GM19463 (cell line): Measurements from ENCODE around the gene TOR1AIP2.

Source experiments
- ATAC-seq: cut with Tn5 transposase; IDR thresholded peaks from one replicate; pipeline ENCODE4 v1.9.1; 2021; ENCODE audit warnings: mild to moderate bottlenecking, moderate library complexity; ENCODE audit not compliant: unreplicated experiment

TOR1AIP2 gene

DNA sequence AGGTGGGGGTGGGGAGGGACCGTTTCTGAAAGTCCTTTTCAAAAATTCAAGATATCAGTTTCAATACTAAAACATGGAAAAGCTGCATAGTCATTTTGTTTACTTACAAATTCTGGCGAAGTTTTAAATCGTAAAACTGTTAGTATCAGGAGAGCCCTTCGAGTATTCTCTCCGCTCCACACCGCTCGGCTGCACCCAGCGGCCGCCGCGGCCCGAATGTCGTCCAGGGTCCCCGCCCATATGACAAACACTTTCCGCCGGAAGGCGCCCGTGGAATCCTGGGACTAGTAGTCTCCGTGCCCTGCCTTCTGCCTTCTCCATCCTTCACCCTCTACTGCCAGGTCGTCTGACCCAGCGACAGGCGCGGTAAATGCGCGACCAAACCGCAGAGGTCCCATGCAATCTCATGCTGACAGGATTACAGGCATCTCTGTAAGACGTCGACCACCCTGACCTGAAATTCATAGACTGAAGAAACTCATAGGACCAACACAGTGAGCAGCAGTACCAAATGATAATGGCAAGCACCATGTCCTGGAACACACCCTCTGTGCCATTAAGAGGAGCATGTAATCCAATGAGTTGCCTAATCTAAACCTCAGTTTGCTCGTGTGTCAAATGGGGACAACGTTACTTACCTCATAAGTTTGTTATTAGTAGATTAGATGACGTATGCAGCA is at the start of gene TOR1AIP2:
Gene TOR1AIP2 (minus strand): TSS at position 218 of the 680 bp plus-strand sequence. CDS start 25,138 bp downstream, outside the sequence.
- peak; percentile 60 for ATAC-seq

DNA sequence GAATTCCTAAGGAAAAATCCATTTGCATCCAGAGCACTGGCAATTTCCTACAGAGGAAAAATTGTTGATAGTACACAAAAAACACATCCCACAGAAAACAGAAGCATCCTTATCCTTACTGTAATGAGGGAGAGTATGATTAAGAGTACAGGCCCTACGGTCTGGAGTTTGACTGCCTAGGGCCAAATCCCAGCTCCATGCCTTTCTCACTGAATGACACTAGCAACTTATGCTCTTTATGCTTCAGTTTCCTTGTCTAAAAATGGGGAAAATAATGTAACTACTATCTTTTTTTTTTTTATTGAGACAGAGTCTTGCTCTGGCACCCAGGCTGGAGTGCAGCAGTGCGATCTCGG is 49.2 kb upstream of the TOR1AIP2 start:
- no peak for ATAC-seq

GRCh38 chr1:179925922-179926849 is 48.6 kb upstream of the TOR1AIP2 start:
- no peak for ATAC-seq

GRCh38 chr1:179925302-179925701 is 47.7 kb upstream of the TOR1AIP2 start:
- no peak for ATAC-seq

DNA sequence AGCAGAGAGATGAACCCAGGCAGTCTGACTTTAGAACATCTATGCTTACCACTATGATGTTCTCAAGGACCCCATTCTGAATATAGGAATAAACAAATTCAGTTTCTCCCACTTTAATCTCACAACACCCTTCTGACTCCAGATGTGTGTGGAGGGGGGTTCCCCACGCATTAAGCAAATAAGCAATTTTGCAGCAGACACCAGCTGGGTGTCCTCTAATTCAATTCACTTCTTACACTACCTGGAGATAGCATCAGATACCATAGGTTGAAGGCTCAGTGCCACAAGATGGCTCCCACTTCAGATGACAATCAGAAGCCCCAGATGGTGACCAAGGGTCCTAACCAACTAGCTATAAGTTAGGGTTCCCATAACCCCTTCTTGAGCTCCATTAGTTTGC is 46.7 kb upstream of the TOR1AIP2 start:
- no peak for ATAC-seq

- no peak for ATAC-seq
Measured at GRCh38 chr1:179923029-179923428, 45.4 kb upstream of the TOR1AIP2 start.

- no peak for ATAC-seq
Measured at GRCh38 chr1:179921981-179922872, 44.6 kb upstream of the TOR1AIP2 start.

- ATAC-seq: no peak
Measured at GRCh38 chr1:179921472-179921871, 43.9 kb upstream of the TOR1AIP2 start.

GRCh38 chr1:179917601-179918429 is 40.2 kb upstream of the TOR1AIP2 start:
- ATAC-seq: no peak

GRCh38 chr1:179911812-179912211 is 34.2 kb upstream of the TOR1AIP2 start:
- no peak for ATAC-seq

DNA sequence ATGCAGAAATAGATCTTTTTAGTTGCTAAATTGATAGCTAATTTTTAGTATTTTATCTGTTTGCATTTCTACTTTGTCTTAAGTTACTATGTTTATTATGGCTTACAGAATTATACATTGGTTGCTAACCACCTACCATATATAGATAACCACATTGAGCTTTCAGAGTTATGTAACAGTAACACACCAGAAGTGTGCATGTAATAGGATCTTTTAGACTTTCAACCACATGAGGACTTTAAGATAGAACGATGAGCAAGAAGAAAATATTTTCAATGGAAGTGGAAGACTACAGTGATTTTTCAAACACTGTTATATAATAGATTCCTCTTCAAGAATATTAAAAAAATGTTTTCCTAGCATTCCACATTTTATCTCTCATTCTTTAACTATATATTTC is 33.3 kb upstream of the TOR1AIP2 start:
- no peak for ATAC-seq

DNA sequence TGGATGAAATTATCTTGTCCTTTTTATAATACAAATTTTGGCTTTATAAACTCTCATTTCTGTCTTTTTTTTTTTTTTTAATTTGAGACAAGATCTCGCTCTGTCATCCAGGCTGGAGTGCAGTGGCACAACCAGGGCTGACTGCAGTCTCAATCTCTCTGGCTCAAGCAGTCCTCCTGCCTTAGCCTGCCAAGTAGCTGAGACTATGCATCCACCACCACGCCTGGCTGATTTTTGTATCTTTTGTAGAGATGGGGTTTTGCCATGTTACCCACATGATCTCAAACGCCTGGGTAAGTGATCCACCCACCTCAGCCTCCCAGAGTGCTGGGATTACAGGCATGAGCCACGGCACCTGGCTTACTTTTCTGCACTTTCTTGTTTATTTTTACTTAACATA is 12.0 kb upstream of the TOR1AIP2 start:
- ATAC-seq: no peak

DNA sequence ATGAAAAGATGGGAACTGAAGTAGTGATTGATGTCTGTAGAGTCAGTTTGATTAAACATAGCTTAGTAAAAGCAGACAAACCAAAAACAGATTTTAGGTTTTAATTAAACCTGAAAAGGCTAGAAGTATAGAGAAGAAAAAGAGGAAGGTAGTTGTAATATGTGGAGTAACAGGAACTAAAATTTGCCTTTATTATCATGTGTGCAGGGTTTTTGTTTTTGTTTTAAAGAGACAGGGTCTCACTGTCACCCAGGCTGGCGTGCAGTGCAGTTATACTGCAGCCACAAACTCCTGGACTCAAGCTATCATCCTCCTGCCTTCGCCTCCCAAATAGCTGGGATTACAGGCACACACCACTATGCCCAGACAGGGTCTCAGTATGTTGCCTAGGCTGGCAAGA is 10.5 kb upstream of the TOR1AIP2 start:
- ATAC-seq: no peak

DNA sequence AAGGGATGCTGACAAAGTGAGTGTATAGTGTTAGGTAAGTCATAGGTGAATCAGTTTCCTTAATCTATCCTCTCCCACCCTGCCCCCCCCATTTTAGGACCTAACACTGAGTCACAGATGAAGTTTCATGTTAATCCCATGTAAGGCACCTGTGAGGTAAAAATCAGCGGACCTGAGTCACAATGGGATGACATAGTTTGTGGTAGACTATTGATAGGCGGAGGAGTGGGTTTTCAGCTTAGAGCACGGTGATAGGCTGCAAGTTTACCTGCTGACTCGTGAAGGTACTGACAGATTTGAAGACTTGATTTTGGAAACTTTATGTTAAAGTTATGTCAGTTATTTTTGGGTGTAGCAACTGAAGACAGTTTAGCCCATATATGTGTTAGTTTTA is 6.1 kb upstream of the TOR1AIP2 start:
- ATAC-seq: no peak

DNA sequence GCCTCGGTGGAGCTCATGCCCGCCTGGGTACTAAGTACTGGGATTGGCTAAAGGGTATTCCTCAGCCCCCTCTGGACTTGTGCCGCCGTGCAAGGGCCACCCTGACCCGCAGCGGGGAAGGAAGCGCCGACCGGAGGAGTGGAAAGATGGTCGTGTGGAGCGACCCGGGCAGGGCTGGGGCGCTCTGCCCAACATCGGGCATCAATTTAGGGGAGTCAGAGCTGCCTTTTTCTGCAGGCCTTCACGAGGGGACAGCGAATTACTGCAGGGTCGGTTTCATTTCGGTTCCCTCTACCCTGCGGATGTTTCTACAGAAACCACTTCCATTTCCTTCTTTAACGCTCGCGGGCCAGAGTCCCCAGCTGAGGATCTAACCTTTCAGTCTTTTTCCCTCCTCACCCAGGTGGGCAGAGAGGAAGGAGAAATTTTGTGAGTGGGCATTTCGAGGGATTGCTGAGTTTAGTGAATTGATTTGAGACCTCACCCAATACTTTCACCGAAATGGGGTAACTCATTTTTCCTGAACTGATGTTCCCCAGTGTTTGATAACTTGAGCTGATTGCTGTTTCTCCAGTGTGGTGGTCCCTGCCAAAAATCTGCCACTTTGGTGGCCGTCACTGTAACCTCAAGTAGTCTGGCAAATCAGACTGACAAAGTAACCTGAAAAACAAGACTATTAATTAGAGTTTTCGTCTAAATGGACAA is 5.6 kb upstream of the TOR1AIP2 start:
- ATAC-seq: no peak

DNA sequence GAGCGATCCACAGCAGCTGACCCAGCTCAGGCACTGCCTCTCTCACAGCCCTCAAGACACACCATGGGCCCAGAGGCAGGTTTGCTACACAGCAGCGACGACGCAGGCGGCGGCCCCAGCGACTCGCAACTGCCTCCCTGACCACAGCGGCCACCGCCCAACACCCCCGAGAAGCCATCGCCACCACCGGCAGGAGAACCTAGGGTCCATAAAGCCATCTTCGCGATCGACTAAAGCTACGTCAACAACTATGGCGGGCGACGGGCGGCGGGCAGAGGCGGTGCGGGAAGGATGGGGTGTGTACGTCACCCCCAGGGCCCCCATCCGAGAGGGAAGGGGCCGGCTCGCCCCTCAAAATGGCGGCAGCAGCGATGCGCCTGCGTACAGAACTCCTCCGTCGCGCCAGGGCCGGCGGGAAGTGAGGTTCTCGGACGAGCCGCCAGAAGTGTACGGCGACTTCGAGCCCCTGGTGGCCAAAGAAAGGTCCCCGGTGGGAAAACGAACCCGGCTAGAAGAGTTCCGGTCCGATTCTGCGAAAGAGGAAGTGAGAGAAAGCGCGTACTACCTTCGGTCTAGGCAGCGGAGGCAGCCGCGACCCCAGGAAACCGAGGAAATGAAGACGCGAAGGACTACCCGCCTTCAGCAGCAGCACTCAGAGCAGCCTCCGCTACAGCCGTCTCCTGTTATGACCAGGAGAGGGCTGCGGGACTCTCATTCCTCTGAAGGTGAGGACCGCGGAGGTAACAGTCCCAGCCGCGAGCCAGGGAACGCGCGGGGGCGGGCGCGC is 4.8 kb upstream of the TOR1AIP2 start, which contains the start of gene TOR1AIP1:
Gene TOR1AIP1 (plus strand): TSS at position 33 of the 787 bp plus-strand sequence. CDS start 218 bp downstream, at position 251.
- ATAC-seq: peak; percentile 66

DNA sequence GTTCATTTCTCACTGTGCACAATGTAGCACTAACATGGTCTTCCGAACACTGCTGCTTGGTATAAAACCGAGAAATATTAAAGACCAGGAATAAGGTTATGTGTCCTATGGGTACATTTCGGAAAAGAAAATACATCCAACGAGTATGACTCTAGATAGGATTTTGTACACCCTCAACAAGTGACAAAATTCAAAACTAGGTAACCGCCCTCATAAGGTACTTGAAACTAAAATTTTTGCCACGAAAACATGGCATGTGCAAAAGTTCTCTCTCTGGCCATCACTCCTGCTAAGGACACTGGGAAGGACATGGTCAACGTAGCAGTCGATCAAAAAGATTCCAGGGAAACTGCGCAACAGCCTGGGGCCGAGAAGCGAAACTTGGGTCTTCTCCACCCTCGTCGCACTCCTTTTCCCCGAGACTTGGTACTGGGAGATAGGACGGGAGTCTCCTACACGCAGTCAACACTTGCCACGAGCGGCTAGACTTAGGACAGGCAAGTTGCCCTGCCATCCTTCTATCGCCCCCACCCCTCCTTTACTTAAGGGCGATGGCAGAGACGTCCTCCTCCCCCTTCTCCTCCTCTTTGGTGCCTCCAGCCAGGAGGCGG is 4.1 kb upstream of the TOR1AIP2 start:
- no peak for ATAC-seq

- ATAC-seq: no peak
Measured at GRCh38 chr1:179879797-179880196, 2.2 kb upstream of the TOR1AIP2 start.
